B cell (primary cell): Measurements from ENCODE around the gene AOPEP.

Experiments
- CTCF ChIP-seq: fragments of 200-600 bp; IDR thresholded peaks from one replicate; pipeline ENCODE4 v1.8.0; 2022; ENCODE audit warnings: antibody characterized with exemption, mild to moderate bottlenecking
- EZH2 ChIP-seq: IDR thresholded peaks from 2 replicates; pipeline ENCODE4 v1.6.1; 2012; ENCODE audit warnings: borderline replicate concordance, low read depth, mild to moderate bottlenecking, moderate library complexity, low read length; ENCODE audit not compliant: insufficient read depth, poor library complexity, severe bottlenecking

GRCh38 chr9:95021166-95021886 lies 294.8 kb downstream of the AOPEP start:
- TF ChIP-seq CTCF (no peak), EZH2 (no peak)
